SK-MEL-5 (cell line): ENCODE measurements around the gene ZRANB3. TPM values are rescaled to one million over a fixed set of nuclear protein-coding genes. Genes with fewer than 3 reads are reported as not detected.
"Not testable (repeated sequence)": the region's sequence is repeated elsewhere in the genome, so short reads cannot be mapped to it uniquely, and the experiment has no call there.

Source experiments
- DNase-seq: peaks from one replicate; pipeline ENCODE4 v3.0.0-alpha.2; 2016; ENCODE audit warnings: low read depth, low spot score
- in situ Hi-C: cut with HindIII; loops from 2 replicates; pipeline ENCODE4 v1.10.0; 2016; ENCODE audit warnings: low sequenced_read_pairs, high pct_unique_total_duplicates, low pct_unique_long_range_greater_than_20kb
- total RNA-seq: library from RNA; depleted of rRNA; stranded (reverse); fragments of >200 nt; shearing (Covaris generic); gene quantifications from 2 replicates; pipeline ENCODE4 v1.2.3, GENCODE V29; 2014

Gene ZRANB3
- total RNA-seq, 1 experiment from 2014 or later = 9.7 TPM

DNA sequence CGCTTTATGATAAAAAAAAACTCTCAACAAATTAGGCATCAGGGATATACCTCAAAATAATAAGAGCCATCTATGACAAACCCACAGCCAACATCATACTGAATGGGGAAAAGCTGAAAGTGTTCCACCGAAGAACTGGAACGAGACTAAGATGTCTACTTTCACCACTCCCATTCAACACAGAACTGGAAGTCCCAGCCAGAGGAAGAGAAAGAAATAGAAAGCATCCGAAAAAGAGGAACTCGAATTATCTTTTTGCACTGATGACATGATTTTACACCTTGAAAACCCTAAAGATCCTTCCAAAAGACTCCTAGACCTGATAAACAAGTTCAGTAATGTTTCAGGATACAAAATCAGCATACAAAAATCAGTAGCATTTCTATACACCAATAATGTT, 121.6 kb downstream of the ZRANB3 start:
- in situ Hi-C loops = no loop called here
- DNase-seq = no peak

DNA sequence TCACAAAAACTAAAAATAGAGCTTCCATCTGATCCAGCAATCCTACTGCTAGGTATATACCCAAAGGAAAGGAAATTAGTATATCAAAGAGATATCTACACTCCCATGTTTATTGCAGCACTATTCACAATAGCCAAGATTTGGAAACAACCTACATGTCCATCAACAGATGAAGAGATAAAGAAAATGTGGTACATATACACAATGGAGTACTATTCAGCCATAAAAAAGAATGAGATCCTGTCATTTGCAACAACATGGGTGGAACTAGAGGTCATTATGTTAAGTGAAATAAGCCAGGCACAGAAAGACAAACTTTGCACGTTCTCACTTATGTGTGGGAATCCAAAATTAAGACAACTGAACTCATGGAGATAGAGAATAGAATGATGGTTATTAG, 134.8 kb downstream of the ZRANB3 start:
- DNase-seq, in situ Hi-C loops: not testable (repeated sequence)

DNA sequence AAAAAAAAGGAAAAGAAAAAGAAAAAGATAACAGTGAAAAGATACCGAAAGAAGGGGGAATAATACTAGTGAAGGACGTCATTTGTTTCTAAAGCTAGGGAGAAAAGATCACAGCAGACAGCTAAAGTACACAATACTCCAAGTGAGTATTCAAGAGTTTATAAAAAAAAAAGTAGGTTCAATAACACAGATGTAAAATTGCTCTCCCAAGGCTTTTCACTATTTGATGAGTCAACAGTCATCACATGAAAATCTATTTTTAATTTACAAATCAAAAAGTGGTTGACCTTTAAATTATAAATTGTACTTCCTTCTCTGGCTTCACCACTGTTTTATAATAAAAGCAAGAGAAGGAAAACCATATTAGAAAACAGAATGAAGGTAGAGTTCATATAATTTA, 144.0 kb downstream of the ZRANB3 start:
- in situ Hi-C loops = no loop called here
- no peak for DNase-seq

GRCh38 chr2:135378591-135378990, 152.4 kb downstream of the ZRANB3 start:
- DNase-seq = no peak

GRCh38 chr2:135373702-135374101, 157.3 kb downstream of the ZRANB3 start:
- in situ Hi-C loops = no loop called here
- no peak for DNase-seq

More at GRCh38 chr2:135378591-135378990, 152.4 kb downstream of the ZRANB3 start:
- in situ Hi-C loops = no loop called here

GRCh38 chr2:135349941-135350340, 181.1 kb downstream of the ZRANB3 start:
- in situ Hi-C loops = no loop called here

GRCh38 chr2:135348096-135348704, 182.8 kb downstream of the ZRANB3 start:
- in situ Hi-C loops, DNase-seq: not testable (repeated sequence)

More at GRCh38 chr2:135349941-135350340, 181.1 kb downstream of the ZRANB3 start:
- no peak for DNase-seq

DNA sequence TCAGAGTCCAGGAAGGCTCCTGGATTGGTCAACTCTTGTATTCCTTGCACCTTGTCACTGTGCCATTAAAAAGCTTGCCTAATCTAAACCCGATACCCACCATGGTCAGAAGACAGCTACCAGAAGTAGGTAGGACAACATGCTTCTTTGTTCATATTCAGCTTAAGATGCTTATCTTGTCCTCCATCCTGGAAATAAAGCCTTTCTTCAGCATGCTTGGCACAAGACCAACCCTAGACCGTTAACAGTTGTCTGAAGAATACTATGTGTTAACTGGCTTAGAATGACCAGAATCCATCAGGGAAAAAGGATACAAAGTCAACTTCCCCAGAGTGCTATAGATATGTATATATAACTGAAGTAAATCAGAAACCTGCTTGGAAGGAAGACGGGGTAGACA, 193.9 kb downstream of the ZRANB3 start:
- DNase-seq = peak; percentile 80
- in situ Hi-C loops = no loop called here

DNA sequence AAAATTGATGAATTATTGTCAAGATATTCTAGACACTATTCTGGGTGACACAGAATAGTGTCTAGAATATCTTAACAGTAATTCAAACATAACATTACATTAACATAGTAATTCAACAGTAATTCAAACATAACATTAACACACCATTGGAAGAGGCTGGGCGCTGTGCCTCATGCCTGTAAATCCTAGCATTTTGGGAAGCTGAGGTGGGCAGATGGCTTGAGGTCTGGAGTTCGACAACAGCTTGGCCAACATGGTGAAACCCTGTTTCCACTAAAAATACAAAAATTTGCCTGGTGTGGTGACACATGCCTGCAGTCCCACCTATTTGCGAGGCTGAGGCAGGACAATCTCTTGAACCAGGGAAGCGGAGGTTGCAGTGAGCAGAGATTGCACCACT, 195.8 kb downstream of the ZRANB3 start:
- in situ Hi-C loops = no loop called here
- no peak for DNase-seq

GRCh38 chr2:135327146-135327545, 203.9 kb downstream of the ZRANB3 start:
- no peak for DNase-seq
- in situ Hi-C loops = no loop called here

DNA sequence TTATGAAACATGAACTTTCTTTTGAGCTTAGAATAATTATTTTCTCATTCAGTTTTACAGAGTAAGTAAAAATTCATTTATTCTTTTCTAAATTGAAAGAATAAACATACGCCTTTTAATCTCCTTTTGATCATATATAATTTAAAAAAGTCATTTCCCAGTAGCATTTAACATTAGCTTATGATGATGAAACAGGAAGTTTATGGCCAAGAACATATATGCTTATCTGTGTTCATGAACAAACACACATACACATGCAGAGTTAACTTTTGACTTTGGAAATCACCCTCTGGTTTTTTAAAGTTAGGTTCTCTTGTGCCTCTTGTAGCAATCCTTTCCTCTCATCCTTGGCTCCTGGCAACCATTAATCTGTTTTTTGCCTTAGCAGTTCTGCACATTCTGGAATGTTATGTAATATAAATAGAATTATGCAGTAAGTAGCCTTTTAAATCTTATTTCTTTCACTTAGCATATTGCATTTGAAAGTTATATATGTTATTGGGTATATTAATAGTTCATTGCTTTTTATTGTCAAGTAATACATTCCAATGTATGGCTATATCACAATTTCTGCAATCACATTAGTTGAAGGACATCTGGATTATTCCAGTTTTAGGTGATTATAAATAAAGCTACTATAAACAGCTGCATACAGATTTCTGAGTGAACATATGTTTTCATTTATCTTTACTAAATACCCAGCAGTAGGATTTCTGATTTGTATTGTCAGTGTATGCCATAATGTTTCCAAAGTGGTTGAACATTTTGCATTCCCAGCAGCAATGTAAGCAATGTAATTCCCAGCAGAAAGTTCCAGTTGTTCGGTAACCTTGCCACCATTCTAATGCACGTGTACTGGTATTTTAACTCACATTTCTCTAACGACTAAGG, 210.3 kb downstream of the ZRANB3 start:
- in situ Hi-C loops = no loop called here
- DNase-seq = no peak

DNA sequence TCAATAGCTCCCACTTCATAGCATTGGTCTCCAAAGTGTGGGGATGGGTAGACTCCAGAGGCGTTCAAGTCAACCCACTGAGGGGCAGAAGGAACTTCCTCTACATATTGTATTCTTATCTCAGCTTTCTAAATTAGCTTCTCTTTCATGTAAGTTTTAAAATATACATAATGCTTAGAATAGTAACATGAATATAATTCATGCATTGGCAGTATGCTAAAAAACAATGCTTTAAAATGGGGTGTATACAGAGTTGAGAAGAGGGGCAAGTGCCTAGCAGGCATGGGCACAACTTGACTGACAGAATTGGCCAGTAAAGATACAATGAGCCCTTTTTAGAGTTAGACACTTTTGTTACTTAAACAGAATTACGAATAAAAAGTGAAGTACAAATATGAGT, 212.2 kb downstream of the ZRANB3 start:
- in situ Hi-C loops = no loop called here

DNA sequence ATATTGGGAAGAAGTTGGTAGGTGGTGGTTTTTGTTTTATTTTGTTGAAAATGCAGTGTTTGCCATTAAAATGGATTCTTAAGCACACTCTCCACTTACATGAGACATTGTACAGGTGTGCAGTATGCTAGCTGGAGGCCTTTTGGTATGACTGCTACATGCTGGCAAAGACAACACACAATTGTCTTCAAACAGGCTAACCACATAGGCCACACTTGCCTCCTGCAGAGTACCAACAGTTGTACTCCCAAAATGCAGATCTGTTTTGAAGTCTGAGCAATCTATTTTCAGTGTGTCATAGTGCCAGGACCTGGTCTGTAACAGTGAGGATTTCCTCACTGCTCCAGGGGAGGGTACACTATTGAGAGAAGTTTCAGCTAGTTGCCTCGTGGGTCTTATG, 213.6 kb downstream of the ZRANB3 start:
- in situ Hi-C loops = no loop called here
- DNase-seq = no peak

More for the DNA sequence above, 212.2 kb downstream of the ZRANB3 start:
- no peak for DNase-seq

DNA sequence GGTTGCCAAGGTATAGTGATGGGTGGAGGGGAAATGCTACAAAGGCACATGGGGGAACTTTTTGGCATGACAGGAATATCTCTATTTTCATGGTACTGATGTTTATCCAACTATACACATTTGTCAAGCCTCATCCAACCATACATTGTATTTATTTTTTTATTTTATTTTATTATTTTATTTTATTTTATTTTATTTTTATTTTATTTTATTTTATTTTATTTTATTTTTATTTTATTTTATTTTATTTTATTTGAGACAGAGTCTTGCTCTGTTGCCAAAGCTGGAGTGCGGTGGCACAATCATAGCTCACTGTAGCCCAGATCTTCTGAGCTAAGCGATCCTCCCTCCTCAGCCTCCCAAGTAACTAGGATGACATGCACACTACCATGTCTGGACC, 219.1 kb downstream of the ZRANB3 start:
- no peak for DNase-seq

DNA sequence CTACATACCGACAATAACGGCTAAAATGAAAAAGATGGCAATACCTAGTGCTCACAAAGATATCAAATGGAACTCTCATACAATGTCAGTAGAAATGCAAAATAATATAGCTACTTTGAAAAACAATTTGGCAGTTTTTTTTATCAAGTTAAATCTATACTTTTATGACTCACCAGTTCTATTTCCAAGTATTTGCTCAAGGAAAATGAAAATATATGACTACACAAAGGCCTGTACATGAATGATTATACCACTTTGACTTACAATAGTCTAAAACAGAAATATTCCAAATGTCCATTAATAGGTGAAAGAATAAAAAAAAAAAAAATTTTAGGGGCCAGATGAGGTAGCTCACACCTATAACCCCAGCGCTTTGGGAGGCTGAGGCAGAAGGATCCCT, 219.8 kb downstream of the ZRANB3 start:
- no peak for DNase-seq
- in situ Hi-C loops = no loop called here

More for the DNA sequence above, 219.1 kb downstream of the ZRANB3 start:
- in situ Hi-C loops = no loop called here

- in situ Hi-C loops = no loop called here
- DNase-seq = no peak
Measured at GRCh38 chr2:135304694-135305093, 226.3 kb downstream of the ZRANB3 start.

- in situ Hi-C loops = no loop called here
- peak; percentile 56 for DNase-seq
Measured at GRCh38 chr2:135299658-135300244, 231.3 kb downstream of the ZRANB3 start.

DNA sequence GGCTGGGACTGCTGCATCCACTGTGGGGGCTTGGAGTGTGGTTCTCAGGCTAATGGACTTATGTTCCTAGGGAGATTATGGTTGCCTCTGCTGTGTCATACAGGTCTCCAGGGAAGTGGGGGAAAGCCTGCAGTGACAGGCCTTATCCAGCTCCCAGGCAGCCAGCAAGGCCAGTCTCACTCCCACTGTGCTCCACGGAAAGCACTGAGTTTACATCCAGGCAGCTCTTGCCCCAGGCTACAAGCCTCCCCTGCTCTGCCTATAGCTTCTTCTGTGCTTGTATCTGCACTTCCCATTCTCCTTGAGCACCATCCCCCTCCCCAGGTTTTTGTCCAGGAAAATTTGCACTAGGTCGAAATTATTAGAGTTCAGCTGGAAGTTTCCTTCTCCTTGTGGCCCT, 231.9 kb downstream of the ZRANB3 start:
- in situ Hi-C loops = no loop called here
- no peak for DNase-seq
